Measurements from ENCODE around the gene TXN.
A peak's percentile ranks its signal among the peaks of the same experiment; 100 is the strongest.
"Not testable (repeated sequence)": the region's sequence is repeated elsewhere in the genome, so short reads cannot be mapped to it uniquely, and the experiment has no call there.

TXN gene

DNA sequence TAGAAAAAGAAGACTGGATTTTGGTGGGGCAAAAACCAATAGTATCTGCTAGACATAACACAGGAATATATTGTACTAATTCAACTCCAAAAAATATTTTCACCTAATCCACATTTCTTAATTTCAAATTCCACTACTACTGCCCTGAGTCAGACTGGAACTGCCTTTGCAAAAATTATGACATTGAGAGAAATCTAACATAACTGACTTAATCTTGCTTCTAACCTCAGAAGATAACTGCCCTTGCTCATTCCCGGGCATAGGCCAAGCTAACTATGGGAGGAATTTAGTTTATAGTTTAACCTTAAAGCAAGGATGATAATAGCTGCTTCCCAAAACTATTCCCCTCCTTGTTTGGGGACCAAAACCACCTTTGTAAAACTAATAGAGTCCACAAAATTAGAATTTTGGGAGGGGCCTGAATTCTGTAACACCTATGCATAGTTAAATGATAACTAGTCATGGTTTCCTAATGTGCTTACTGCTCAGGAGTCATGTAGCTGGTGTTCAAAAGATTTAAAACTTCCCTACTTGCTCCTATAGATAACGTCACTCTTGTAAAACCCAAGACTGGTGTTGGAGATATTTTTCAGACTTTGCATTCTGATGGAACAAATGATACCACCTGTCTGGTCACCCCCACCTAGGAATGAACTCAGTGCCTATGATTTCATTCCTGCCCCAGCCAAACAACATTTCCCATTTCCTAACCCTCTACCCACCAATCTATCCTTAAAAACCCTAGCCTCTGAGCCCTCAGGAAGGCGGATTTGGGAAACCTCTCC is 14.1 kb upstream of the TXN start:
- H3K36me3 Mint-ChIP-seq (ENCODE audit: low read depth): no peaks in the 10 kb centered on the region
- H3K9me3 Mint-ChIP-seq: no peaks in the 10 kb centered on the region
- no peak overlapping the region for H3K4me3 Mint-ChIP-seq

GRCh38 chr9:110266795-110267194 is 10.5 kb upstream of the TXN start:
- H3K9me3 Mint-ChIP-seq: no peaks in the 10 kb centered on the region
- H3K4me3 Mint-ChIP-seq: no peak overlapping the region
- no peaks in the 10 kb centered on the region for H3K4me1 Mint-ChIP-seq (ENCODE audit: low read depth)
- peaks cover 8% of the 10 kb centered on the region for H3K27me3 Mint-ChIP-seq
- no peaks in the 10 kb centered on the region for H3K36me3 Mint-ChIP-seq (ENCODE audit: low read depth)
- no peak overlapping the region for H3K27ac Mint-ChIP-seq

More for the DNA sequence above, 14.1 kb upstream of the TXN start:
- Mint-ChIP-seq H3K27me3 (peaks cover 7% of the 10 kb centered on the region), H3K27ac (no peak overlapping the region), H3K4me1 (ENCODE audit: low read depth) (no peaks in the 10 kb centered on the region)

- Mint-ChIP-seq H3K27me3 (peaks cover 8% of the 10 kb centered on the region), H3K4me3 (no peak overlapping the region), H3K27ac (no peak overlapping the region), H3K9me3 (no peaks in the 10 kb centered on the region), H3K36me3 (ENCODE audit: low read depth) (no peaks in the 10 kb centered on the region), H3K4me1 (ENCODE audit: low read depth) (peaks cover 28% of the 10 kb centered on the region)
Measured at GRCh38 chr9:110261632-110262031, 5.3 kb upstream of the TXN start.

GRCh38 chr9:110260911-110261310 is 4.6 kb upstream of the TXN start:
- Mint-ChIP-seq H3K27me3 (peaks cover 8% of the 10 kb centered on the region), H3K9me3 (no peaks in the 10 kb centered on the region), H3K36me3 (ENCODE audit: low read depth) (peaks cover 4% of the 10 kb centered on the region), H3K4me1 (ENCODE audit: low read depth) (peaks cover 28% of the 10 kb centered on the region), H3K27ac (no peak overlapping the region), H3K4me3 (no peak overlapping the region)

- Mint-ChIP-seq H3K36me3 (ENCODE audit: low read depth) (peaks cover 13% of the 10 kb centered on the region), H3K9me3 (no peaks in the 10 kb centered on the region), H3K4me1 (ENCODE audit: low read depth) (peaks cover 33% of the 10 kb centered on the region), H3K27ac (peak overlapping the region; percentile 72), H3K4me3 (no peak overlapping the region), H3K27me3 (peaks cover 7% of the 10 kb centered on the region)
Measured at GRCh38 chr9:110259566-110259965, 3.3 kb upstream of the TXN start.

DNA sequence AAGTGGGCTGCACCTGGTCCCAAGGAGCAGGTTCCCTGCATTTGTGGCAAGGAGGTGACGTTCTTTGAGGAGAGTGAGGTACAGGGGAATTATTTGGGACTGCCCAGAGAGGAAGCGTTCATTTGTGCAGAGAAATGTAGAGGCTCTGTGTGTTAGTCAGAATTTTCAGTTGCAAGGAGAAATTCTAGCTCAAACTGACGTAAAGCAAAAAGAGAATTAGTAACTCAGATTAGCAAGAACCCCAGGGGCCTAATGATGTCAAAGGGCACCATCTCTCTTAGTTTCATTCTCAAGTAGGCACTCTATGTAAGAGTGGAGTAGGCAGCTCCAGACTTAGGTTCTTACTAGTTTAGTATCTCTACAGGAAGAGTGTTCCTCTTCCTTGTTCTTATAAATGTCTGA is 2.4 kb upstream of the TXN start:
- H3K9me3 Mint-ChIP-seq: no peaks in the 10 kb centered on the region
- peaks cover 41% of the 10 kb centered on the region for H3K4me1 Mint-ChIP-seq (ENCODE audit: low read depth)
- peak overlapping the region; percentile 72 for H3K27ac Mint-ChIP-seq
- H3K27me3 Mint-ChIP-seq: peaks cover 4% of the 10 kb centered on the region
- peak overlapping the region; percentile 27 for H3K4me3 Mint-ChIP-seq
- peaks cover 21% of the 10 kb centered on the region for H3K36me3 Mint-ChIP-seq (ENCODE audit: low read depth)

DNA sequence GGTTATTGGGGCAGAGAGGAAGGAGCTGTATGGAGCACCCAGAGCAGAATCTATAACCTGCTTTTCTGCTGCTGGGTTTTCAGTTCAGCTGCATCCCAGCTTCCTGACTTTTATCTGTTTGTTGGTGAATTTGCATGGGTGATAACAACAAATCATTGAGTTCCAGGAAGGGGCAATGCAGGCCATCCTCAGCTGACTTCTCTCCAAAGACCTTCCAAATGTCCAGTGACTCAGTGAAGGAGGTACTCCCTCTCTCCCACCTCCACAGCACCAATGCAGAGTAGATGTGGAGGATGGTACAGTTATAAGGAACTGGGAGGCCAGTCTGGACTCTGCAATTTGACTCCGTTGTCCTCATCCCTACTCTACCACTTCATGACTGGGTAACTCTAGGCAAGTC is 1.6 kb upstream of the TXN start:
- peaks cover 49% of the 10 kb centered on the region for H3K4me1 Mint-ChIP-seq (ENCODE audit: low read depth)
- H3K27ac Mint-ChIP-seq: peak overlapping the region; percentile 100

GRCh38 chr9:110257097-110257841 is 962 bp upstream of the TXN start:
- Mint-ChIP-seq H3K27me3 (peaks cover 4% of the 10 kb centered on the region), H3K4me1 (ENCODE audit: low read depth) (peaks cover 56% of the 10 kb centered on the region), H3K9me3 (no peaks in the 10 kb centered on the region), H3K4me3 (peak overlapping the region; percentile 99), H3K27ac (peak overlapping the region; percentile 100), H3K36me3 (ENCODE audit: low read depth) (peaks cover 35% of the 10 kb centered on the region)

More for the DNA sequence above, 1.6 kb upstream of the TXN start:
- H3K36me3 Mint-ChIP-seq (ENCODE audit: low read depth): peaks cover 28% of the 10 kb centered on the region
- no peaks in the 10 kb centered on the region for H3K9me3 Mint-ChIP-seq
- H3K27me3 Mint-ChIP-seq: peaks cover 4% of the 10 kb centered on the region
- peak overlapping the region; percentile 99 for H3K4me3 Mint-ChIP-seq

- no peaks in the 10 kb centered on the region for H3K27me3 Mint-ChIP-seq
- H3K36me3 Mint-ChIP-seq (ENCODE audit: low read depth): peaks cover 47% of the 10 kb centered on the region
- H3K9me3 Mint-ChIP-seq: no peaks in the 10 kb centered on the region
- peak overlapping the region; percentile 100 for H3K27ac Mint-ChIP-seq
- peaks cover 68% of the 10 kb centered on the region for H3K4me1 Mint-ChIP-seq (ENCODE audit: low read depth)
- H3K4me3 Mint-ChIP-seq: peak overlapping the region; percentile 99
Measured at GRCh38 chr9:110255463-110256379, 586 bp downstream of the TXN start.

- H3K4me3 Mint-ChIP-seq: peak overlapping the region; percentile 99
- H3K4me1 Mint-ChIP-seq (ENCODE audit: low read depth): peaks cover 68% of the 10 kb centered on the region
- peak overlapping the region; percentile 100 for H3K27ac Mint-ChIP-seq
- no peaks in the 10 kb centered on the region for H3K27me3 Mint-ChIP-seq
- H3K36me3 Mint-ChIP-seq (ENCODE audit: low read depth): peaks cover 54% of the 10 kb centered on the region
- H3K9me3 Mint-ChIP-seq: no peaks in the 10 kb centered on the region
Measured at GRCh38 chr9:110255034-110255462, 1.3 kb downstream of the TXN start.

DNA sequence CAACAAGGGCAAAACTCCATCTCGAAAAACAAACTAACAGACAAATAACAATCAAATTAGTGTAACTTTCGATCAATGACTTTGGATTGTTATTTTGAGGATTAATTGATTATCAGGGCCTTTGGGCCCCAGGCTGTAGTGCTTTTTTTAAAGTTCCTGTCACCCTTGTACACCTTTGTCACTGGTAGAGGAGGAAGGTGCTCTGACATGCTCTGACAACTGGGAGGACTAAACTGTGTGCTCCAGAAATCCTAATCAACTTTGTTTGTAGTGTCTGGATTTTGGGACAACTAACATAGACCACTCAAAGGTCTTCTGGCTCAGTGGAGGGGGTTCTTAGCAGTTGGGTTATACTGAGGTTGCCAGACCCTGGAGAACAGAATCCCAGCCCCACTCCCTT is 1.8 kb downstream of the TXN start:
- peaks cover 67% of the 10 kb centered on the region for H3K4me1 Mint-ChIP-seq (ENCODE audit: low read depth)
- H3K4me3 Mint-ChIP-seq: peak overlapping the region; percentile 99
- peaks cover 60% of the 10 kb centered on the region for H3K36me3 Mint-ChIP-seq (ENCODE audit: low read depth)
- no peaks in the 10 kb centered on the region for H3K27me3 Mint-ChIP-seq
- H3K27ac Mint-ChIP-seq: peak overlapping the region; percentile 100
- H3K9me3 Mint-ChIP-seq: no peaks in the 10 kb centered on the region

GRCh38 chr9:110252509-110253139 is 3.7 kb downstream of the TXN start:
- Mint-ChIP-seq H3K27me3 (no peaks in the 10 kb centered on the region), H3K9me3 (no peaks in the 10 kb centered on the region), H3K4me1 (ENCODE audit: low read depth) (peaks cover 52% of the 10 kb centered on the region), H3K36me3 (ENCODE audit: low read depth) (peaks cover 70% of the 10 kb centered on the region), H3K27ac (peak overlapping the region; percentile 65), H3K4me3 (peak overlapping the region; percentile 99)

DNA sequence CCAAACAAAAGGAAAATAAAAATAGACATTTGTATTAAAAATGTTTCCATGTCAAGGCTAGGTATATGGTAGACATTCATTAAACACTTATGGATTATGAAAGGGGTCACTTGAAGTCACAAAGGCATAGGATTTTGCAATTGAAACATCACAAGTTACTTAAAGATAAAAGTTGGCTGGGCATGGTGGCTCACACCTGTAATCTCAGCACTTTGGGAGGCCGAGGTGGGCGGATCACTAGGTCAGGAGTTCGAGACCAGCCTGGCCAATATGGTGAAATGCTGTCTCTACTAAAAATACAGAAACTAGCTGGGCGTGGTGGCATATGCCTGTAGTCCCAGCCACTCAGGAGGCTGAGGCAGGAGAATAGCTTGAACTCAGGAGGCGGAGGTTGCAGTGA is 4.5 kb downstream of the TXN start:
- H3K9me3 Mint-ChIP-seq, H3K27me3 Mint-ChIP-seq, H3K27ac Mint-ChIP-seq, H3K4me3 Mint-ChIP-seq: not testable (repeated sequence)
- Mint-ChIP-seq H3K4me1 (ENCODE audit: low read depth) (peaks cover 43% of the 10 kb centered on the region), H3K36me3 (ENCODE audit: low read depth) (peaks cover 79% of the 10 kb centered on the region)

GRCh38 chr9:110251212-110251611 is 5.1 kb downstream of the TXN start:
- Mint-ChIP-seq H3K27ac (peak overlapping the region; percentile 71), H3K36me3 (ENCODE audit: low read depth) (peaks cover 82% of the 10 kb centered on the region), H3K4me1 (ENCODE audit: low read depth) (peaks cover 43% of the 10 kb centered on the region), H3K27me3 (no peaks in the 10 kb centered on the region), H3K4me3 (no peak overlapping the region), H3K9me3 (no peaks in the 10 kb centered on the region)
